HCT116 (cell line): Measurements from ENCODE around the gene KLHL40. TPM values are rescaled to one million over a fixed set of nuclear protein-coding genes. Genes with fewer than 3 reads are reported as not detected.

Experiments
- ATAC-seq: fragments of 200-7000 bp; cut with Tn5 transposase; 2 replicates; pipeline ENCODE4 v1.9.1; 2020; ENCODE audit warnings: mild to moderate bottlenecking, moderate library complexity
- BruUV-seq: library from RNA; stranded (reverse); fragments of 400-500 nt; replicated peaks from 2 replicates; lab custom pipeline; 2021; lab: Mats Ljungman, UMichigan
- CTCF ChIA-PET: fragments of 300-600 bp; sonication (Branson Sonifier 250); formaldehyde crosslinking; loops from one replicate; lab custom pipeline; 2021; ENCODE audit warnings: antibody characterized with exemption; lab: Charles Lee
- POLR2A ChIA-PET: fragments of 300-600, 350-600 bp; sonication (Branson Sonifier 250); formaldehyde crosslinking; loops from one replicate; lab custom pipeline; 2021; ENCODE audit warnings: antibody characterized with exemption; lab: Charles Lee
- RAD21 ChIA-PET, 2 experiments: fragments of 300-600 bp; sonication (Branson Sonifier 250); formaldehyde crosslinking; loops; one replicate each; lab custom pipeline; 2023; ENCODE audit warnings: low total read pairs in 2 of 2; ENCODE audit not compliant: uncharacterized antibody in 2 of 2, unreplicated experiment in 2 of 2, low non-redundant PET in 1 of 2; lab: Charles Lee
- DNase-seq: peaks from one replicate; pipeline ENCODE4 v3.0.0-alpha.2; 2010; ENCODE audit warnings: low read depth, low spot score
- H2AFZ ChIP-seq: fragments of 200-600 bp; shearing (Covaris generic), sonication (generic); 2 replicates; pipeline ENCODE4 v1.6.1; 2017; ENCODE audit warnings: low read depth, mixed run types, mixed read lengths, antibody characterized with exemption, low read length; ENCODE audit not compliant: poor library complexity, severe bottlenecking
- H3K27ac ChIP-seq: 2 replicates; pipeline ENCODE4 v1.5.1; 2012; ENCODE audit warnings: low read depth, low read length
- H3K27me3 ChIP-seq: fragments of 200-600 bp; sonication (generic); 2 replicates; pipeline ENCODE4 v1.6.1; 2016; ENCODE audit warnings: mixed run types, low read length, mixed read lengths; ENCODE audit not compliant: insufficient read depth
- H3K36me3 ChIP-seq, 2 experiments: fragments of 200-500 bp in 1 of 2; fragments of 200-600 bp in 1 of 2; sonication (Bioruptor generic) in 1 of 2; sonication (generic) in 1 of 2; 2 replicates each; pipeline versions ENCODE4 v1.5.1 to v1.6.1; 2014 to 2016; ENCODE audit warnings: low read length in 2 of 2, inconsistent platforms in 1 of 2, mixed read lengths in 1 of 2, mixed run types in 1 of 2; ENCODE audit not compliant: insufficient read depth in 2 of 2, control insufficient read depth in 1 of 2
- H3K4me1 ChIP-seq, 2 experiments: fragments of 200-600 bp in 1 of 2; sonication (generic) in 1 of 2; 2 replicates each; pipeline versions ENCODE4 v1.5.1 to v1.6.1; 2012 to 2017; ENCODE audit warnings: low read length in 2 of 2, inconsistent platforms in 1 of 2, mild to moderate bottlenecking in 1 of 2, mixed read lengths in 1 of 2, mixed run types in 1 of 2, moderate library complexity in 1 of 2; ENCODE audit not compliant: insufficient read depth in 2 of 2, control insufficient read depth in 1 of 2
- H3K4me2 ChIP-seq: fragments of 200-600 bp; sonication (generic); 2 replicates; pipeline ENCODE4 v1.6.1; 2017; ENCODE audit warnings: mixed run types, low read length, mixed read lengths
- H3K4me3 ChIP-seq, 2 experiments: fragments of 200-600 bp in 1 of 2; sonication (generic) in 1 of 2; replicated peaks in 1 of 2; 2 replicates each; pipeline ENCODE4 v1.5.1; 2011 to 2016; ENCODE audit warnings: low read length in 2 of 2, control low read depth in 1 of 2, low read depth in 1 of 2, mild to moderate bottlenecking in 1 of 2, mixed read lengths in 1 of 2, mixed run types in 1 of 2
- H3K79me2 ChIP-seq: fragments of 200-600 bp; sonication (generic); 2 replicates; pipeline ENCODE4 v1.6.1; 2017; ENCODE audit warnings: mild to moderate bottlenecking, mixed run types, low read length, moderate library complexity, mixed read lengths; ENCODE audit not compliant: insufficient read depth
- H3K9ac ChIP-seq: fragments of 200-600 bp; sonication (generic); 2 replicates; pipeline ENCODE4 v1.6.1; 2016; ENCODE audit warnings: low read length, mixed read lengths
- H3K9me2 ChIP-seq: fragments of 200-600 bp; sonication (generic), shearing (Covaris generic); 2 replicates; pipeline ENCODE4 v1.6.1; 2017; ENCODE audit warnings: mixed run types, mild to moderate bottlenecking, moderate library complexity; ENCODE audit not compliant: insufficient read depth
- H3K9me3 ChIP-seq, 2 experiments: fragments of 200-500 bp in 1 of 2; fragments of 200-600 bp in 1 of 2; sonication (Bioruptor generic) in 1 of 2; sonication (generic) in 1 of 2; 2 replicates each; pipeline ENCODE4 v1.6.1; 2014 to 2017; ENCODE audit warnings: low read length in 2 of 2, mixed read lengths in 2 of 2, inconsistent platforms in 1 of 2, low read depth in 1 of 2, mild to moderate bottlenecking in 1 of 2, mixed run types in 1 of 2, moderate library complexity in 1 of 2; ENCODE audit not compliant: control insufficient read depth in 1 of 2, insufficient read depth in 1 of 2
- H4K20me1 ChIP-seq: fragments of 200-600 bp; sonication (generic), shearing (Covaris generic); 2 replicates; pipeline ENCODE4 v1.6.1; 2017; ENCODE audit warnings: mixed run types, mild to moderate bottlenecking, moderate library complexity; ENCODE audit not compliant: insufficient read depth
- EGR1 ChIP-seq: IDR thresholded peaks from 2 replicates; pipeline ENCODE4 v1.6.1; 2012; ENCODE audit warnings: low read depth
- EZH2 ChIP-seq: fragments of 200-600 bp; sonication (generic); IDR thresholded peaks from 2 replicates; pipeline ENCODE4 v1.6.1; 2017; ENCODE audit warnings: antibody characterized with exemption, mixed run types
- EZH2phosphoT487 ChIP-seq: fragments of 200-600 bp; IDR thresholded peaks from 2 replicates; pipeline ENCODE4 v1.6.1; 2018; ENCODE audit warnings: antibody characterized with exemption, borderline replicate concordance
- FOSL1 ChIP-seq: IDR thresholded peaks from 2 replicates; pipeline ENCODE4 v1.6.1; 2012; ENCODE audit warnings: low read depth
- JUND ChIP-seq: IDR thresholded peaks from 2 replicates; pipeline ENCODE4 v1.6.1; 2012
- POLR2A ChIP-seq: IDR thresholded peaks from 2 replicates; pipeline ENCODE4 v1.7.0; 2011; ENCODE audit warnings: borderline replicate concordance; ENCODE audit not compliant: insufficient read depth, insufficient read length; ENCODE audit errors: extremely low read depth
- POLR2AphosphoS5 ChIP-seq: IDR thresholded peaks from 2 replicates; pipeline ENCODE4 v1.6.1; 2011; ENCODE audit warnings: mild to moderate bottlenecking, low read depth, low read length, moderate library complexity
- RAD21 ChIP-seq: IDR thresholded peaks from 2 replicates; pipeline ENCODE4 v1.6.1; 2012; ENCODE audit warnings: low read depth, mild to moderate bottlenecking
- SIN3A ChIP-seq: IDR thresholded peaks from 2 replicates; pipeline ENCODE4 v1.6.1; 2012; ENCODE audit warnings: low read depth
- SP1 ChIP-seq: IDR thresholded peaks from 2 replicates; pipeline ENCODE4 v1.6.1; 2012; ENCODE audit warnings: low read depth
- SRF ChIP-seq: IDR thresholded peaks from 2 replicates; pipeline ENCODE4 v1.6.1; 2012; ENCODE audit warnings: low read depth
- TCF7L2 ChIP-seq: IDR thresholded peaks from 2 replicates; pipeline ENCODE4 v1.7.0; 2011; ENCODE audit warnings: borderline replicate concordance, inconsistent platforms; ENCODE audit not compliant: insufficient read depth, insufficient read length; ENCODE audit errors: extremely low read depth
- YY1 ChIP-seq: IDR thresholded peaks from 2 replicates; pipeline ENCODE4 v1.6.1; 2011; ENCODE audit warnings: low read length, low read depth, moderate library complexity, mild to moderate bottlenecking; ENCODE audit not compliant: insufficient replicate concordance; ENCODE audit errors: extremely low read depth
- ZNF274 ChIP-seq: fragments of 200-500 bp; sonication (Bioruptor generic); IDR thresholded peaks from 2 replicates; pipeline ENCODE4 v1.6.1; 2014; ENCODE audit warnings: mild to moderate bottlenecking, low read depth, low read length, inconsistent platforms
- intact Hi-C: fragments of 100-400 bp; cut with micrococcal nuclease; formaldehyde crosslinking; loops from 2 replicates; pipeline ENCODE4 v1.10.0; 2022
- total RNA-seq: library from RNA; stranded (reverse); gene quantifications from one replicate; pipeline ENCODE4 v1.2.1, GENCODE V29; 2021; ENCODE audit not compliant: unreplicated experiment
- TF ChIP-seq, protein P1 (sequence below): IDR thresholded peaks from 2 replicates; pipeline ENCODE4 v1.6.1; 2011; ENCODE audit warnings: mild to moderate bottlenecking, low read length, moderate library complexity; ENCODE audit not compliant: insufficient replicate concordance; ENCODE audit errors: extremely low read depth
- TF ChIP-seq, protein P2 (sequence below): IDR thresholded peaks from 2 replicates; pipeline ENCODE4 v1.6.1; 2012
- TF ChIP-seq, protein P3 (sequence below), 3 experiments: fragments of 200-600 bp in 1 of 3; sonication (generic) in 1 of 3; IDR thresholded peaks in 2 of 3; conservative IDR thresholded peaks in 1 of 3; 2 replicates each; pipeline ENCODE4 v1.5.1; 2012 to 2017; ENCODE audit warnings: low read depth in 2 of 3, low read length in 2 of 3, antibody characterized with exemption in 1 of 3, borderline replicate concordance in 1 of 3, control low read depth in 1 of 3, mild to moderate bottlenecking in 1 of 3, mixed read lengths in 1 of 3, mixed run types in 1 of 3, moderate library complexity in 1 of 3; ENCODE audit not compliant: insufficient read depth in 1 of 3

Gene KLHL40
- total RNA-seq, 1 experiment from 2014 or later: not detected

DNA sequence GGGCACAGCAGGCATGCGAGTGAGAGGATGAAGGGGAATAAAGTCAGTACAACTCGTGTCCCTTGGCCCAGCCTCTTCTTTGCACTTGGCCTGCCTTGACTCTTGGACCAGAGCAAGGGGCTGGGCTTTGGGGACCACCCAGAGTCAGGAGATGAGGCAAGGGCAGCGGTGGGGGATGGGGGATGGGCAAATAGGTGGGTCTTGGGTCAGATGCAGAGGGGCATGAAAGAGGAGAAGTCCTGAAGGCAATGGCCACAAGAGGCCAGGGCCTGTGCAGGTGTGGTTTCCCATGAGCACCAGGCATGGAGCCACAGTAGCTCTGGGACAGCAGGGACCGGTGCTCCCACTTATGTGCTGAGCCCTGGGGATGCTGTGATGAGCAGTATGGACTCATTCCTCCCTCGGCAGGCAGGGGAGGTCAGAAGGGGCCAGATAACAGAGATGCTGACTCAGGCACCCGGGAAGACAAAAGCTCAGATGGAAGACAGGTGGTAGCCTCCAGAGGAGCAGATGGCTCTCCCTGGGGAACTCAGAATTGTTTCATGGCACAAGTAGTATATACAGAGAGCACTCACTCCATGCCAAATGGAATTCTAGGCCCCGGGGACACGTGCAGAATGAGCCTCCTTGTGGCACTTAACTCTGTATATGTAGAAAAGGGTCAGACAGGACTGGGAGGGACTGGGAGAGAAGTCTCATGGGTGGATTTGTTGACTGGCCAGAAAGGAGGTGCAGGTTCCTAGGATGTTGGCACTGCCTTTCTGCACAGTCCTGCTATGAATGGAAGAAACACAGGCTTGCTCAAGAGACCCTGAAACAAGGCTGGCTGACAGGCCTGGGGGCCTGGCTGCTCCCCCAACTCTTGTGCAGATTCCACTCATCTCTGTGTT lies 17.6 kb upstream of the KLHL40 start:
- Histone ChIP-seq H3K9me2 (no peaks in the 10 kb centered on the region), H3K9ac (no peak overlapping the region), H3K36me3 (no peaks in the 10 kb centered on the region), H3K27ac (no peak overlapping the region), H3K9me3 (no peaks in the 10 kb centered on the region), H3K79me2 (no peaks in the 10 kb centered on the region), H2AFZ (no peak overlapping the region), H3K4me2 (no peak overlapping the region), H3K4me3 (no peak overlapping the region), H3K27me3 (no peaks in the 10 kb centered on the region), H4K20me1 (no peaks in the 10 kb centered on the region), H3K4me1 (no peaks in the 10 kb centered on the region)
- BruUV-seq: no TSS peak
- ATAC-seq: 0 out of 2 replicates have a peak, but pooled peaks have one; percentile 13
- intact Hi-C loops: no loop called here
- TF ChIP-seq SP1: no peak
- TF ChIP-seq POLR2AphosphoS5: peak; percentile 26; the same call in 1 of the 2 replicates
- TF ChIP-seq POLR2A: no peak
- TF ChIP-seq SRF: no peak
- POLR2A ChIA-PET: no interaction called here
- RAD21 ChIA-PET: no interaction called here
- no peak for DNase-seq
- CTCF ChIA-PET: no interaction called here

DNA sequence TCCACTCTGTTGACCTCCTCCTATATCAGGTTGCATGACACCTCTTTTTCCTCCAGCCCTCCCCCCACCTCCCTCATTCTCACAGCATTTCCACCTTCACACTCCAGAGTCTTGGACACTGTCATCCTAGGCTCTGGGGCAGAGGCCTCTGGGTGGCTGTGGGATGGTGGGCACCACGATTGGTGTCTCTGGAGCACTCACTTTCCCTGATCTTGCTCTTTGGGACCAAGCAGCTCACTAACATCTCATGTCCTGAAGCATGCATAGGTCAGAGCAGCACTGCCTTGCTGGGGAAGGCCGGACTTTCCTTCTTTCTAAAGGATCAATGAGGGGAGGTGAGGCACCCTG lies 16.9 kb upstream of the KLHL40 start:
- no peak overlapping the region for H3K9ac ChIP-seq
- no peaks in the 10 kb centered on the region for H3K9me2 ChIP-seq
- no peaks in the 10 kb centered on the region for H4K20me1 ChIP-seq
- POLR2A ChIA-PET: no interaction called here
- H3K4me1 ChIP-seq: no peaks in the 10 kb centered on the region
- RAD21 ChIA-PET: no interaction called here
- H3K4me3 ChIP-seq: no peak overlapping the region
- CTCF ChIA-PET: no interaction called here
- H3K9me3 ChIP-seq: no peaks in the 10 kb centered on the region
- no peak overlapping the region for H2AFZ ChIP-seq
- intact Hi-C loops: no loop called here
- no TSS peak for BruUV-seq
- H3K36me3 ChIP-seq: no peaks in the 10 kb centered on the region
- H3K79me2 ChIP-seq: no peaks in the 10 kb centered on the region
- no peak overlapping the region for H3K4me2 ChIP-seq
- H3K27me3 ChIP-seq: no peaks in the 10 kb centered on the region
- ATAC-seq (no peak), DNase-seq (no peak)
- H3K27ac ChIP-seq: no peak overlapping the region
- TF ChIP-seq EZH2: no peak
- no peak for TF ChIP-seq SRF
- TF ChIP-seq, protein P1, sequence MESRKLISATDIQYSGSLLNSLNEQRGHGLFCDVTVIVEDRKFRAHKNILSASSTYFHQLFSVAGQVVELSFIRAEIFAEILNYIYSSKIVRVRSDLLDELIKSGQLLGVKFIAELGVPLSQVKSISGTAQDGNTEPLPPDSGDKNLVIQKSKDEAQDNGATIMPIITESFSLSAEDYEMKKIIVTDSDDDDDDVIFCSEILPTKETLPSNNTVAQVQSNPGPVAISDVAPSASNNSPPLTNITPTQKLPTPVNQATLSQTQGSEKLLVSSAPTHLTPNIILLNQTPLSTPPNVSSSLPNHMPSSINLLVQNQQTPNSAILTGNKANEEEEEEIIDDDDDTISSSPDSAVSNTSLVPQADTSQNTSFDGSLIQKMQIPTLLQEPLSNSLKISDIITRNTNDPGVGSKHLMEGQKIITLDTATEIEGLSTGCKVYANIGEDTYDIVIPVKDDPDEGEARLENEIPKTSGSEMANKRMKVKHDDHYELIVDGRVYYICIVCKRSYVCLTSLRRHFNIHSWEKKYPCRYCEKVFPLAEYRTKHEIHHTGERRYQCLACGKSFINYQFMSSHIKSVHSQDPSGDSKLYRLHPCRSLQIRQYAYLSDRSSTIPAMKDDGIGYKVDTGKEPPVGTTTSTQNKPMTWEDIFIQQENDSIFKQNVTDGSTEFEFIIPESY: no peak
- no peak for TF ChIP-seq TCF7L2
- no peak for TF ChIP-seq JUND
- TF ChIP-seq, protein P2, sequence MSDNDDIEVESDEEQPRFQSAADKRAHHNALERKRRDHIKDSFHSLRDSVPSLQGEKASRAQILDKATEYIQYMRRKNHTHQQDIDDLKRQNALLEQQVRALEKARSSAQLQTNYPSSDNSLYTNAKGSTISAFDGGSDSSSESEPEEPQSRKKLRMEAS: no peak
- TF ChIP-seq EZH2phosphoT487: no peak
- no peak for TF ChIP-seq EGR1
- TF ChIP-seq FOSL1: no peak
- no peak for TF ChIP-seq RAD21
- TF ChIP-seq ZNF274: no peak
- no peak for TF ChIP-seq SIN3A
- no peak for TF ChIP-seq POLR2AphosphoS5
- no peak for TF ChIP-seq YY1
- TF ChIP-seq, protein P3, sequence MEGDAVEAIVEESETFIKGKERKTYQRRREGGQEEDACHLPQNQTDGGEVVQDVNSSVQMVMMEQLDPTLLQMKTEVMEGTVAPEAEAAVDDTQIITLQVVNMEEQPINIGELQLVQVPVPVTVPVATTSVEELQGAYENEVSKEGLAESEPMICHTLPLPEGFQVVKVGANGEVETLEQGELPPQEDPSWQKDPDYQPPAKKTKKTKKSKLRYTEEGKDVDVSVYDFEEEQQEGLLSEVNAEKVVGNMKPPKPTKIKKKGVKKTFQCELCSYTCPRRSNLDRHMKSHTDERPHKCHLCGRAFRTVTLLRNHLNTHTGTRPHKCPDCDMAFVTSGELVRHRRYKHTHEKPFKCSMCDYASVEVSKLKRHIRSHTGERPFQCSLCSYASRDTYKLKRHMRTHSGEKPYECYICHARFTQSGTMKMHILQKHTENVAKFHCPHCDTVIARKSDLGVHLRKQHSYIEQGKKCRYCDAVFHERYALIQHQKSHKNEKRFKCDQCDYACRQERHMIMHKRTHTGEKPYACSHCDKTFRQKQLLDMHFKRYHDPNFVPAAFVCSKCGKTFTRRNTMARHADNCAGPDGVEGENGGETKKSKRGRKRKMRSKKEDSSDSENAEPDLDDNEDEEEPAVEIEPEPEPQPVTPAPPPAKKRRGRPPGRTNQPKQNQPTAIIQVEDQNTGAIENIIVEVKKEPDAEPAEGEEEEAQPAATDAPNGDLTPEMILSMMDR (IDR thresholded peaks at IDR 0.05 in 2 of 3, conservative IDR thresholded peaks at IDR 0.05 in 1 of 3; ENCODE audit: borderline replicate concordance in 1 of 3, insufficient read depth in 1 of 3, low read depth in 2 of 3, low read length in 2 of 3): no peak
